OCI-M1 (cell line): ENCODE measurements around the gene CCDC116.

Experiments used
- DNase-seq: peaks from one replicate; lab custom pipeline; 2025; lab: John Stamatoyannopoulos, UW

The CCDC116 gene

DNA sequence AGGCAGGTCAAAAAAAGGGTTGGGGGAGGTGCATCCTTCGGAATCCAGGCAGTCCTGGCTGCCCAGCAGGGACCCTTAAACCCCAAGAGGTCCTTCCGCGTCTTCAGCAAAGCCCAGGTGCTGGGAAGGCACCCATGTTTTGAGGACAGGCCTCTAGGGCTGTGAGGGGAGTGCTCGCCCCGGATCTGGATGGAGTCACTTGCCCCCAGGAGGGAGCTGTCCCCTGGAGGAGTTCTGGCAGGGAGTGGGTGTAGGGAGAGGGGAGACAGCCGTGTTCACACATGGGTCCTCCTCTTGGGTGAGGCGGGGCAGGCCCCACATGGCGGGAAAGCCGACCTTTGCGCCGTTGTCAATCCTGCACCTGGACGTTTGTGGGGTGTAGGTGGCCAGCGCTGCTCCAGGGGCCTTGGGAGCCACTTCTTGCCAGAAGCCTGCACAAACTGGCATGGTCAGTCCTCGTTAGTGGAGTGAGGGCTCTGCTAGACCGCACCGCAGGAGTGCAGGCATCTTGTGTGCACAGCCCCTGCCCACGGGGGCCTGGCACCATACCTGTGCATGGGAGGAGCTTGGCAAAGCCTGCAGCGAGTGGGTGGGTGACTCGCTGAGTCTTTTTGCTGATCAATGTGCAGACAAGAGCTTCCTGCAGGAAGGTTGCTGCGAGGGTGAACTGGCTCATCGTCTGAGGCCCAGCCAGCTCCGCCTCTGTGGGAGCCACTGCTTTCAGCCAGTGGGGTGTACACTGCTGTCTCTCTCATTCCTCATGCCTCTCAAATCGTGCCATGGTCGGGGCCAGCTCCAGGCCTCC is 49.2 kb downstream of the CCDC116 start:
- DNase-seq = no peak

GRCh38 chr22:21682385-21683175 is 50.0 kb downstream of the CCDC116 start:
- no peak for DNase-seq

DNA sequence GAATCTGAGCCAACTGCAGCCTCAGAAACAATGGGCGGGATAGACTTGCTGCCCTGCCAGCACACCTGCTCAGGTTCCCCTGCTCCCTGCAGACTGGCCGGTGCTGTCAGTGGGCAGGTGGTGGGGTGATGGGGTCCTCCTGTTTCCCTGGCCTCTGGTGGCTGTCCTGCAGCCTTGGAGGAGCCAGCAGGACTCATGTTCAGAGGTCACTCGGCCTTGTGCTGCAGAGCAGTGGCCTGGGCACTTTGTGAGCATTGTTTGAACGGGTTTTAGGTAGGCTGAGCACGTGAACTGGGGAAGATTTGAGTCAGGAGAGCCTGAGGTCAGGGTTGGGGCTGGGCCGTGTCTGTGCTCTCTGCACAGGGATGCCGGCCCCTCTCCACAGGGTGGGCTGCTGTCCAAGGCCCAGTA is 50.8 kb downstream of the CCDC116 start:
- DNase-seq = no peak

GRCh38 chr22:21684492-21685163 is 52.1 kb downstream of the CCDC116 start:
- DNase-seq = no peak

- no peak for DNase-seq
These were observed 52.6 kb downstream of the CCDC116 start for GRCh38 chr22:21685164-21685513.

GRCh38 chr22:21686193-21686608 is 53.6 kb downstream of the CCDC116 start:
- DNase-seq = no peak
